Measurements from ENCODE around the gene SORBS1. TPM values are rescaled to one million over a fixed set of nuclear protein-coding genes. Genes with fewer than 3 reads are reported as not detected.
"Not testable (repeated sequence)": the region's sequence is repeated elsewhere in the genome, so short reads cannot be mapped to it uniquely, and the experiment has no call there.

The SORBS1 gene
- total RNA-seq, 2 donors from 2014 or later = 56.8 to 79.1 TPM

GRCh38 chr10:95350219-95350829, 210.8 kb downstream of the SORBS1 start:
- H3K27ac ChIP-seq = peak overlapping the region in 3 of 4 donors; percentile 38 to 69 (median 56)

GRCh38 chr10:95347402-95347766, 213.8 kb downstream of the SORBS1 start:
- H3K4me3 ChIP-seq; H3K27me3 ChIP-seq; DNase-seq; ATAC-seq; H3K36me3 ChIP-seq (replicated peaks in 1 of 2; ENCODE audit: insufficient read depth in 1 of 2, low read depth in 2 of 2); intact Hi-C loops (cut with DNase I); H3K9me3 ChIP-seq: not testable (repeated sequence)
- Histone ChIP-seq H3K4me1 (peaks cover 37% of the 10 kb centered on the region), H3K27ac (peak overlapping the region in 2 of 4 donors; percentile 51 to 58)
- 90 to 99% methylated on average over 7 of the region's 7 CpGs for WGBS, 2 donors

More at GRCh38 chr10:95350219-95350829, 210.8 kb downstream of the SORBS1 start:
- Histone ChIP-seq H3K9me3 (no peaks in the 10 kb centered on the region), H3K4me1 (peaks cover 37% of the 10 kb centered on the region), H3K4me3 (no peak overlapping the region), H3K27me3 (no peaks in the 10 kb centered on the region), H3K36me3 (replicated peaks in 1 of 2; ENCODE audit: insufficient read depth in 1 of 2, low read depth in 2 of 2) (no peaks in the 10 kb centered on the region)
- intact Hi-C loops (cut with DNase I) = no loop called here
- ATAC-seq (peak; percentile 84), DNase-seq (peak in 3 of 4 donors; percentile 24 to 65 (median 36))
- TF ChIP-seq POLR2A (IDR thresholded peaks at IDR 0.05) (no peak), CTCF (IDR thresholded peaks at IDR 0.05) (peak in 1 of 7 experiments; percentile 6)
- 20 to 26% methylated on average over 6 of the region's 6 CpGs for WGBS, 2 donors

- H3K27ac ChIP-seq = peak overlapping the region in 2 of 4 donors; percentile 51 to 58
Measured at GRCh38 chr10:95346715-95347401, 214.3 kb downstream of the SORBS1 start.

GRCh38 chr10:95343573-95343972, 217.6 kb downstream of the SORBS1 start:
- Histone ChIP-seq H3K27ac (no peak overlapping the region), H3K36me3 (replicated peaks in 1 of 2; ENCODE audit: insufficient read depth in 1 of 2, low read depth in 2 of 2) (peaks cover 0 to 3% of the 10 kb centered on the region in 2 donors), H3K9me3 (no peaks in the 10 kb centered on the region), H3K4me3 (no peak overlapping the region), H3K27me3 (no peaks in the 10 kb centered on the region), H3K4me1 (peaks cover 13% of the 10 kb centered on the region)
- DNase-seq (no peak), ATAC-seq (no peak)
- TF ChIP-seq POLR2A (IDR thresholded peaks at IDR 0.05) = no peak
- no peak for TF ChIP-seq CTCF (IDR thresholded peaks at IDR 0.05)
- 93 to 97% methylated on average over 6 of the region's 6 CpGs for WGBS, 2 donors
- intact Hi-C loops (cut with DNase I) = no loop called here

More at GRCh38 chr10:95346715-95347401, 214.3 kb downstream of the SORBS1 start:
- H3K9me3 ChIP-seq = no peaks in the 10 kb centered on the region
- no peaks in the 10 kb centered on the region for H3K36me3 ChIP-seq (replicated peaks in 1 of 2; ENCODE audit: insufficient read depth in 1 of 2, low read depth in 2 of 2)
- TF ChIP-seq POLR2A (IDR thresholded peaks at IDR 0.05) (no peak), CTCF (IDR thresholded peaks at IDR 0.05) (no peak)
- DNase-seq (peak in 1 of 4 donors; percentile 21), ATAC-seq (peak; percentile 61)
- intact Hi-C loops (cut with DNase I) = no loop called here
- 74 to 82% methylated on average over 2 of the region's 2 CpGs for WGBS, 2 donors
- no peak overlapping the region for H3K4me3 ChIP-seq
- peaks cover 36% of the 10 kb centered on the region for H3K4me1 ChIP-seq
- H3K27me3 ChIP-seq = no peaks in the 10 kb centered on the region

GRCh38 chr10:95341716-95342130, 219.4 kb downstream of the SORBS1 start:
- TF ChIP-seq POLR2A (IDR thresholded peaks at IDR 0.05) (no peak), CTCF (IDR thresholded peaks at IDR 0.05) (no peak)
- intact Hi-C loops (cut with DNase I) = no loop called here
- H3K4me3 ChIP-seq = no peak overlapping the region
- H3K4me1 ChIP-seq = peaks cover 3% of the 10 kb centered on the region
- H3K27ac ChIP-seq = no peak overlapping the region
- DNase-seq (no peak), ATAC-seq (no peak)
- no peaks in the 10 kb centered on the region for H3K9me3 ChIP-seq
- peaks cover 0 to 3% of the 10 kb centered on the region in 2 donors for H3K36me3 ChIP-seq (replicated peaks in 1 of 2; ENCODE audit: insufficient read depth in 1 of 2, low read depth in 2 of 2)
- WGBS, 2 donors = 71 to 88% methylated on average over 3 of the region's 3 CpGs
- no peaks in the 10 kb centered on the region for H3K27me3 ChIP-seq

All from body of pancreas (tissue), 4 donors.